CMK (cell line): ENCODE results near the gene ENPP4.
"Not testable (repeated sequence)": the region's sequence is repeated elsewhere in the genome, so short reads cannot be mapped to it uniquely, and the experiment has no call there.

ENCODE experiments used
- DNase-seq: peaks from one replicate; pipeline ENCODE4 v3.0.0-alpha.2; 2010; ENCODE audit warnings: low read depth

Gene ENPP4, protein sequence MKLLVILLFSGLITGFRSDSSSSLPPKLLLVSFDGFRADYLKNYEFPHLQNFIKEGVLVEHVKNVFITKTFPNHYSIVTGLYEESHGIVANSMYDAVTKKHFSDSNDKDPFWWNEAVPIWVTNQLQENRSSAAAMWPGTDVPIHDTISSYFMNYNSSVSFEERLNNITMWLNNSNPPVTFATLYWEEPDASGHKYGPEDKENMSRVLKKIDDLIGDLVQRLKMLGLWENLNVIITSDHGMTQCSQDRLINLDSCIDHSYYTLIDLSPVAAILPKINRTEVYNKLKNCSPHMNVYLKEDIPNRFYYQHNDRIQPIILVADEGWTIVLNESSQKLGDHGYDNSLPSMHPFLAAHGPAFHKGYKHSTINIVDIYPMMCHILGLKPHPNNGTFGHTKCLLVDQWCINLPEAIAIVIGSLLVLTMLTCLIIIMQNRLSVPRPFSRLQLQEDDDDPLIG

DNA sequence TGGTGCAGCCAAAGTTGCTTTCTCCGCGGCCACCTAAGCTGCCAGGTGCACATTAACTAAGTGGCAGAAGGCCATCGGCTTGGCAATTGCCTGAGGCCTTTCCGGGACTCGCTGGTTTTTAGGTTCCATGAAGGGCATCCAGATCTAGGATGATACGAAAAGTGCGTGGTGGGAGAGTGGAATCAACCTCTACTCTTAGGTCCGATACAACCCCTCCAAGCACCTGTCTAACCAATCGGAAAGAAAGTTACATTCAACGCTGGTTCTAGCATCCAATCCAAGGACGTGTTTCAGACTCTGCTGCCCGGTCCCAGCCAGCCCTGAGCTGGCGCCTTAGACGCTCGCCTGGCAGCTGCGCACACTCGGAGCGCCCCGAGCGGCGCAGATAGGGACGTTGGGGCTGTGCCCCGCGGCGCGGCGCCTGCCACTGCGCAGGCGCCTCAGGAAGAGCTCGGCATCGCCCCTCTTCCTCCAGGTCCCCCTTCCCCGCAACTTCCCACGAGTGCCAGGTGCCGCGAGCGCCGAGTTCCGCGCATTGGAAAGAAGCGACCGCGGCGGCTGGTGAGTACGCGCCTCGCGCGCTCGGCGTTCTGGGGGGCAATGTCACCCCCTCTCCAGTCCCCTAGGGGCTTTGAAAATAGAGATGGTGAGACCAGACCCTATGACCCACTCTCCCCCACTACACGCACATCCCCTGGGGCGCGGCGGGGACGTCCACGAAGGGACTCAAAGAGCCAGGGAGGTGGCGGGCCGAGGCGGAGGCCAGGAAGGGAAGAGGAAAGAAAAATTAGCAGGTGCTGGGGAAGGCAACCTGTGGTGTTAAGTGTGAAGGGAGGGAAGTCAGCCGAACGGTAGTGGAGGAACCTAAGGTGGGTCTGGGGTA is at the start of gene ENPP4:
Gene ENPP4 (plus strand): TSS at position 361 of the 883 bp plus-strand sequence. CDS start 9,595 bp downstream, outside the sequence.
- peak; percentile 83 for DNase-seq

- DNase-seq: no peak
Observed at GRCh38 chr6:46080111-46080510, 49.7 kb upstream of the ENPP4 start.

DNA sequence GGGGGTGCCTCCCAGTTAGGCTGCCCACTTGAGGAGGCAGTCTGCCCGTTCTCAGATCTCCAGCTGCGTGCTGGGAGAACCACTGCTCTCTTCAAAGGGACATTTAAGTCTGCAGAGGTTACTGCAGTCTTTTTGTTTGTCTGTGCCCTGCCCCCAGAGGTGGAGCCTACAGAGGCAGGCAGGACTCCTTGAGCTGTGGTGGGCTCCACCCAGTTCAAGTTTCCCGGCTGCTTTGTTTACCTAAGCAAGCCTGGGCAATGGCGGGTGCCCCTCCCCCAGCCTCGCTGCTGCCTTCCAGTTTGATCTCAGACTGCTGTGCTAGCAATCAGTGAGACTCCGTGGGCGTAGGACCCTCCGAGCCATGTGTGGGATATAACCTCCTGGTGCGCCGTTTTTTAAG is 44.1 kb upstream of the ENPP4 start:
- DNase-seq: not testable (repeated sequence)

GRCh38 chr6:46090115-46091079 is 39.4 kb upstream of the ENPP4 start:
- peak; percentile 14 for DNase-seq

GRCh38 chr6:46091080-46091478 is 38.7 kb upstream of the ENPP4 start:
- DNase-seq: no peak

DNA sequence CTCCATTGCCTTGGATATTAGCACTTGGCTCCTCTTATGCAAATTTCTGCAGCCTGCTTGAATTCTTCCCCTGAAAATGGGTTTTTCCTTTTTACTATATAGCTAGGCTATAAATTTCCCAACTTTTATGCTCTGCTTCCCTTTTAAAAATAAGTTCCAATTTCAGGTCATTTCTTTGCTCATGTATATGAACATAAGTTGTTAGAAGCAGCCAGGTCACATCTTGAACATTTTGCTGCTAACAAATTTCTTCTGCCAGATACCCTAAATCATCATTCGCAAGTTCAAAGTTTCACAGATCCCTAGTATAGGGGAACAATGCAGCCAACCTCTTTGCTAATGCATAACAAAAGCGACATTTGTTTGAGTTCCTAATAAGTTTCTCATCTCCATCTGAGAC is 34.5 kb upstream of the ENPP4 start:
- DNase-seq: no peak

DNA sequence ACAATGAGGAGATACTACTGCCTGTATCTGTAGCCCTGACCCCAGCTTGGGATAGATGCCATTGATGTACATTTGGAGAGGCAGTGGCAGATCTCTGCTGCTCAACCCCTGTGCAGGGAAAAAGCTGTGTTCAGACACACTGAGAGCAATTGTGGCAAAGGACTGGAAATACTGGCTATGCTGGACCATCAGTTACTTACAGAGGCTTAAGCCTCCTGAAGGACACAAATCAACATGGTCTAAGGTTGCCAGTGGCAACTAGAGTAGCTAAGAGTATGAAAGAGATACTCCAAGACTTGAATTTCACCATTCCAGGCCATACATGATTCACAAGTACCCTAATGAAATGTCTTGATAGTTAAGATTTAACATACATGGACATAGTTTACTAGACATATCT is 32.4 kb upstream of the ENPP4 start:
- DNase-seq: no peak

DNA sequence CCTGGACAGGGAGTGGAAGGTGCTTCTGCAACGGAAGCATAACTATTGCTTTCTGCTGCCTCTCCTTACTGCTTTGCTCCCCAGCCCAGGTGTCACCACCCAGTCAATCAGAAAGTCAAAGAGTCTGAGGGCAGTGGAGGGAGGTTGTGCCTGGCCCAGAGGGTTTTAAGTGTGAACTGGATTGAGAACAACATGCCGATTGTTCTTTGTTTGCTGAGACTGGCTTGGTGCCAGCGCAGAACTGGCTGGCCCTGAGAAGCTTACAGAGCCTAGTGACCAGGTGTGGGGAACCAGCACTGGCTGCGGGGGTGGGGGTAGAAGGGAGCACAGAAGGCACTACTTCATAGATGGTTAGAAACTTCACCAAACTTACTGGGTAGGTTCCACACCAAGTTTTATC is 31.1 kb upstream of the ENPP4 start:
- DNase-seq: no peak

- no peak for DNase-seq
Observed at GRCh38 chr6:46099952-46100351, 29.8 kb upstream of the ENPP4 start.

DNA sequence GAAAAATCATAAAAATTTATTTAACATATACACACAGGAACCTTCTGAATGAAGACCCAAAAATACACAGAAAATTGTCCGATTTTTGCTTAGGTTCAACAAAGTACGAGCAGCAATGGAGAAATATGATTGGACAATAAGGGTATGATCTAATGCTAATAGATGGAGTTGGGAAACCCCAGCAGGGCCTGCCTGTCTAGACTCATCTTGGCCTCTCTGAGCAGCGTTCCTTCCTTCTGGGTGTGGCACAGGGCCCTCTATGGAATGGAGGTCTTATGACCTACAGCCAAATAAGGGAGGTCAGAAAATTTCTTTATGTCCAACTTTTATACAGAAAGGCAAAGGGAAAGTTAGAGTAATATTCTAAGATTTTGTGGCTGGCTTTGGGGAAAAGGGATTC is 27.7 kb upstream of the ENPP4 start:
- no peak for DNase-seq

DNA sequence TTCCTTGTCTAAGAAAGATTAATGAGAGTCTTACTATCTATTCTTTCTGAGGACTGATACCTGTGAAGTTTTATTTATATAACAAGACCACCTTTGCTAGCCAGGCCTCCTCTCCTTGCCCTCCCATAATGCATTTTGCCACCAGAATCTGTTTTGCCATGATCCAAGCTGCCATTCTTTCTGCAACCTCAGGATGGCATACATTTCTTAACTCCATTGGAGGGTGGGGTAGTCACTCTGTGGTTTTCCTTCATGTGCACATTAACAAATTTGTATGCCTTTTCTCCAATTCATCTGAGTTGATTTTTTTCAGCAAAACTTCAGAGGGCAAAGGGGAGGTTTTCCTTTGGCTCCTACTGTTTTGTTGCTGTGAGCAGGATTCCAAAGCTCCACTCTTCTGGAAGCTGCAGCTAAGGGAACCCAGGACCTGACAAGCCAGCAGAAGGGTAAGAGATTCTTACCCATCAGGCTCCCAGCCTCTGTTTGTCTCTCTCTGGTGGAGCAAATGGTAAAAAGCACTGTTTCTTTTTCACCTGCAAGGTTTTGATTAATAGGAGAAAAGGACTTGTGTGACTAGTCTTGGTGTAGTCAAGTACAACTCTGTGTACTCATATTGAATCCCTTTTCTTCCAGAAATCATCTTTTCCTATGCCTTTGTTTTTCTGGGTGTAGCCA is 26.2 kb upstream of the ENPP4 start:
- no peak for DNase-seq

DNA sequence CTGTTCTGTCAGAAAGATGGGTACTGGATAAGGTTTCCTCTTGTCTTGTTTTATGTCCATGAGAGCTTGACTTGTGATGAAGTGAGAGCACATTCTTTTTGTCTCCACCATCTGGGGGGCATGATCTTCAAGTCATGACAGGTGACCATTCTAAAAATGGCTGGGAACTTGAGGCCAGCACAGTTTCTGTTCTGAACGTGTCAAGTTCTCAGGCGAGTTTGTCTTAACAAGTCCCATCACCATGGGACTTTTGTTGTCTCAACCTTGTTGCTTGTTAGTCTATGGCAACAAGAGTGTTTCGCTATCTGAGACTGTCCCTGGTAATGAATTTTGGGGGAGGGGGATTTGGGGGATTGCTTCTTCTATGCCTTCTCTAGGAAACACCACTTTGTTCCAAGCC is 25.6 kb upstream of the ENPP4 start:
- DNase-seq: no peak

GRCh38 chr6:46105568-46105967 is 24.2 kb upstream of the ENPP4 start:
- DNase-seq: no peak

GRCh38 chr6:46113370-46113769 is 16.4 kb upstream of the ENPP4 start:
- no peak for DNase-seq

- DNase-seq: no peak
Observed at GRCh38 chr6:46115634-46116033, 14.2 kb upstream of the ENPP4 start.

GRCh38 chr6:46116289-46116688 is 13.5 kb upstream of the ENPP4 start:
- no peak for DNase-seq

GRCh38 chr6:46118157-46118556 is 11.6 kb upstream of the ENPP4 start:
- no peak for DNase-seq

DNA sequence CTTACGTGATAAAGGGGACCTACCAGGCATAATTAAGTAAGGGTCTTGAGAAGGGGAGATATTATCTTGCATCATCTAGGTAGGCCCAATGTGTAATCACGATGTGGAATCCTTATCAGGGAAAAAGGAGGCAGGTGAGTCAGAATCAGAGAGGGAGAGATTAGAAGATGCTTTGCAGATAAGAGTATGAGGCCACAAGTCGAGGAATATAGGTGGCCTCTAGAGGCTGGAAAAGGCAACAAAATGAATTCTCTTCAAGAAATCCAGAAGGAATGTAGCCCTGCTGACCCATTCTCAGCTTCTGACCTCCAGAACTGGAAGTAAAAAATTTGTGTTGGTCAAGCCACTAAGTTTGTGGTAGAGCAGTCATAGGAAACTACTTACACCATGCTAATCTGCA is 11.0 kb upstream of the ENPP4 start:
- no peak for DNase-seq

DNA sequence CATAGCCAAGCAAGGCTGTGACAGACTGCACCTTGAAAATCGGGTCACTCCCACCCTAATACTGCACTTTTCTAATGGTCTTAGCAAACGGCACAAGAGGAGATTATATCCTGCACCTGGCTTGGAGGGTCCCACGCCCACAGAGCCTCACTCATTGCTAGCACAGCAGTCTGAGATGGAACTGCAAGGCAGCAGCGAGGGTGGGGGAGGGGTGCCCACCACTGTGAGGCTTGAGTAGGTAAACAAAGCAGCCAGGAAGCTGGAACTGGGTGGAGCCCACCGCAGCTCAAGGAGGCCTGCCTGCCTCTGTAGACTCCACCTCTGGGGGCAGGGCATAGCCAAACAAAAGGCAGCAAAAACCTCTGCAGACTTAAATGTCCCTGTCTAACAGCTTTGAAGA is 10.1 kb upstream of the ENPP4 start:
- DNase-seq: not testable (repeated sequence)

- no peak for DNase-seq
Observed at GRCh38 chr6:46128476-46128875, 1.3 kb upstream of the ENPP4 start.

DNA sequence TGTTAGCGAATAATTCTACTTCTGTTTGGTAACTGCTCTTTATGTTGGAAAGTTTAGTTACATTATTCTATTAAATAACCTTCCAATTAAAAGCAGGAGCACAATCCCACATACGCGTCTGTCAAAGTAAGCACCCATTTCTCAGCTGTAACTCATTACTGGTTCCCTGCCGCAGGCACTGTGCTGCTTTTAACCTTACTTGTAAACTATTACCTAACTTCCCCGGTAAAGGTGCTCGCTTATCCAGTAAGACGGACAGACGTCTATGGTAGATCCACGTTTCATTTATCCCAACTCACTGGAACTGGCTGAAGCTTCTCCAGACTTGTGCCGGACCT is 529 bp upstream of the ENPP4 start:
- no peak for DNase-seq
